NCI-H446 treated with DMSO at 0.1 percent for 48 hours (cell line): Measurements from ENCODE around the gene SPIB.
"Not testable (repeated sequence)": the region's sequence is repeated elsewhere in the genome, so short reads cannot be mapped to it uniquely, and the experiment has no call there.

Experiments used
- DNase-seq: peaks from one replicate; lab custom pipeline; 2025; lab: John Stamatoyannopoulos, UW

SPIB gene

GRCh38 chr19:50390952-50391351 is 27.8 kb upstream of the SPIB start:
- DNase-seq = not testable (repeated sequence)

GRCh38 chr19:50392759-50393158 is 26.0 kb upstream of the SPIB start:
- no peak for DNase-seq

- no peak for DNase-seq
These were observed 25.1 kb upstream of the SPIB start for GRCh38 chr19:50393589-50393988.

GRCh38 chr19:50394017-50394416 is 24.7 kb upstream of the SPIB start:
- no peak for DNase-seq

- no peak for DNase-seq
These were observed 19.9 kb upstream of the SPIB start for GRCh38 chr19:50398675-50399367.

GRCh38 chr19:50399368-50399745 is 19.4 kb upstream of the SPIB start:
- no peak for DNase-seq

- no peak for DNase-seq
These were observed 16.9 kb upstream of the SPIB start for GRCh38 chr19:50401605-50402450.

GRCh38 chr19:50402544-50403301 is 16.0 kb upstream of the SPIB start:
- DNase-seq = no peak

- DNase-seq = no peak
These were observed 12.4 kb upstream of the SPIB start for GRCh38 chr19:50406156-50406820.

- no peak for DNase-seq
These were observed 11.9 kb upstream of the SPIB start for GRCh38 chr19:50406829-50407228.

GRCh38 chr19:50409347-50409746 is 9.4 kb upstream of the SPIB start:
- no peak for DNase-seq

GRCh38 chr19:50410109-50410508 is 8.6 kb upstream of the SPIB start:
- no peak for DNase-seq

GRCh38 chr19:50412419-50412818 is 6.3 kb upstream of the SPIB start:
- no peak for DNase-seq

GRCh38 chr19:50413096-50413495 is 5.6 kb upstream of the SPIB start:
- no peak for DNase-seq

GRCh38 chr19:50413531-50413930 is 5.2 kb upstream of the SPIB start:
- DNase-seq = no peak

- DNase-seq = no peak
These were observed 3.7 kb upstream of the SPIB start for GRCh38 chr19:50414864-50415660.

GRCh38 chr19:50415661-50416033 is 3.1 kb upstream of the SPIB start:
- no peak for DNase-seq

- DNase-seq = no peak
These were observed 2.4 kb upstream of the SPIB start for GRCh38 chr19:50416034-50416977.

GRCh38 chr19:50417111-50418081 is 1.3 kb upstream of the SPIB start:
- no peak for DNase-seq
